ENCODE results near the gene UPB1. TPM values are rescaled to one million over a fixed set of nuclear protein-coding genes. Genes with fewer than 3 reads are reported as not detected.

UPB1 gene
- total and polyA plus RNA-seq, 9 of the 15 experiments (the other 6 are each of a cell fraction or from before 2014, with no cell fraction given): 0.06 to 0.11 TPM; not detected in 7

- TF ChIP-seq ZFP36 (IDR thresholded peaks at IDR 0.05; ENCODE audit: low read depth, low read length, partially characterized antibody): no peak
- TF ChIP-seq ZNF354B (CRISPR knock-in tag; IDR thresholded peaks at IDR 0.05): no peak
- TF ChIP-seq, protein P1, sequence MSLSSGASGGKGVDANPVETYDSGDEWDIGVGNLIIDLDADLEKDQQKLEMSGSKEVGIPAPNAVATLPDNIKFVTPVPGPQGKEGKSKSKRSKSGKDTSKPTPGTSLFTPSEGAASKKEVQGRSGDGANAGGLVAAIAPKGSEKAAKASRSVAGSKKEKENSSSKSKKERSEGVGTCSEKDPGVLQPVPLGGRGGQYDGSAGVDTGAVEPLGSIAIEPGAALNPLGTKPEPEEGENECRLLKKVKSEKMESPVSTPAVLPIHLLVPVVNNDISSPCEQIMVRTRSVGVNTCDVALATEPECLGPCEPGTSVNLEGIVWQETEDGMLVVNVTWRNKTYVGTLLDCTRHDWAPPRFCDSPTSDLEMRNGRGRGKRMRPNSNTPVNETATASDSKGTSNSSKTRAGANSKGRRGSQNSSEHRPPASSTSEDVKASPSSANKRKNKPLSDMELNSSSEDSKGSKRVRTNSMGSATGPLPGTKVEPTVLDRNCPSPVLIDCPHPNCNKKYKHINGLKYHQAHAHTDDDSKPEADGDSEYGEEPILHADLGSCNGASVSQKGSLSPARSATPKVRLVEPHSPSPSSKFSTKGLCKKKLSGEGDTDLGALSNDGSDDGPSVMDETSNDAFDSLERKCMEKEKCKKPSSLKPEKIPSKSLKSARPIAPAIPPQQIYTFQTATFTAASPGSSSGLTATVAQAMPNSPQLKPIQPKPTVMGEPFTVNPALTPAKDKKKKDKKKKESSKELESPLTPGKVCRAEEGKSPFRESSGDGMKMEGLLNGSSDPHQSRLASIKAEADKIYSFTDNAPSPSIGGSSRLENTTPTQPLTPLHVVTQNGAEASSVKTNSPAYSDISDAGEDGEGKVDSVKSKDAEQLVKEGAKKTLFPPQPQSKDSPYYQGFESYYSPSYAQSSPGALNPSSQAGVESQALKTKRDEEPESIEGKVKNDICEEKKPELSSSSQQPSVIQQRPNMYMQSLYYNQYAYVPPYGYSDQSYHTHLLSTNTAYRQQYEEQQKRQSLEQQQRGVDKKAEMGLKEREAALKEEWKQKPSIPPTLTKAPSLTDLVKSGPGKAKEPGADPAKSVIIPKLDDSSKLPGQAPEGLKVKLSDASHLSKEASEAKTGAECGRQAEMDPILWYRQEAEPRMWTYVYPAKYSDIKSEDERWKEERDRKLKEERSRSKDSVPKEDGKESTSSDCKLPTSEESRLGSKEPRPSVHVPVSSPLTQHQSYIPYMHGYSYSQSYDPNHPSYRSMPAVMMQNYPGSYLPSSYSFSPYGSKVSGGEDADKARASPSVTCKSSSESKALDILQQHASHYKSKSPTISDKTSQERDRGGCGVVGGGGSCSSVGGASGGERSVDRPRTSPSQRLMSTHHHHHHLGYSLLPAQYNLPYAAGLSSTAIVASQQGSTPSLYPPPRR (CRISPR knock-in tag; IDR thresholded peaks at IDR 0.05; ENCODE audit: borderline replicate concordance): no peak
- no peak for TF ChIP-seq THRA (IDR thresholded peaks at IDR 0.05)
- TF ChIP-seq DIDO1 (tag; IDR thresholded peaks at IDR 0.05; ENCODE audit: low read depth): peak; percentile 83
- TF ChIP-seq ZBTB40 (IDR thresholded peaks at IDR 0.05): peak; percentile 97
- no peak for TF ChIP-seq ZBTB40 (CRISPR knock-in tag; IDR thresholded peaks at IDR 0.05)
- no peak for TF ChIP-seq ZNF77 (CRISPR knock-in tag; IDR thresholded peaks at IDR 0.05)
- TF ChIP-seq RBM39 (optimal IDR thresholded peaks at IDR 0.05; ENCODE audit: low read depth, low read length): no peak
These were observed 60.3 kb downstream of the UPB1 start, which contains the start of gene SNRPD3 (continued) for GRCh38 chr22:24555165-24556039.

Measured in K562 (cell line).